ENCODE data around the gene CACNG6. TPM values are rescaled to one million over a fixed set of nuclear protein-coding genes. Genes with fewer than 3 reads are reported as not detected.

Gene CACNG6
- total and polyA plus RNA-seq, 2 of the 13 experiments (the other 11 are each of a cell fraction or from before 2014, with no cell fraction given) = not detected

- TF ChIP-seq HNF4G (IDR thresholded peaks at IDR 0.05; ENCODE audit: borderline replicate concordance, low read depth, low read length) = no peak
- TF ChIP-seq HNF4G (CRISPR knock-in tag; IDR thresholded peaks at IDR 0.05; ENCODE audit: borderline replicate concordance, low read depth) = no peak
- TF ChIP-seq NCOA1 (CRISPR knock-in tag; IDR thresholded peaks at IDR 0.05) = no peak
- no peak for TF ChIP-seq ATF6 (CRISPR knock-in tag; conservative IDR thresholded peaks at IDR 0.05)
- TF ChIP-seq KLF9 (CRISPR knock-in tag; IDR thresholded peaks at IDR 0.05; ENCODE audit: low read depth) = no peak
- no peak for TF ChIP-seq ZNF17 (CRISPR knock-in tag; IDR thresholded peaks at IDR 0.05)
- no peak for TF ChIP-seq ZNF816 (CRISPR knock-in tag; IDR thresholded peaks at IDR 0.05; ENCODE audit: borderline replicate concordance)
- no peak for TF ChIP-seq SIN3B (IDR thresholded peaks at IDR 0.05; ENCODE audit: low read length)
- no peak for TF ChIP-seq ZFY (CRISPR knock-in tag; IDR thresholded peaks at IDR 0.05)
- TF ChIP-seq ZSCAN31 (CRISPR knock-in tag; IDR thresholded peaks at IDR 0.05; ENCODE audit: low read depth) = no peak
- no peak for TF ChIP-seq ZNF460 (CRISPR knock-in tag; IDR thresholded peaks at IDR 0.05; ENCODE audit: borderline replicate concordance)
- TF ChIP-seq ZNF124 (CRISPR knock-in tag; IDR thresholded peaks at IDR 0.05) = no peak
- no peak for TF ChIP-seq IRF9 (CRISPR knock-in tag; IDR thresholded peaks at IDR 0.05; ENCODE audit: borderline replicate concordance)
- no peak for TF ChIP-seq HBP1 (CRISPR knock-in tag; IDR thresholded peaks at IDR 0.05; ENCODE audit: low read depth)
- no peak for TF ChIP-seq NCOA5 (CRISPR knock-in tag; IDR thresholded peaks at IDR 0.05)
- no peaks in the 10 kb centered on the region for H3K9me3 ChIP-seq (ENCODE audit: low read length)
- no peak for ATAC-seq
- no peaks in the 10 kb centered on the region for H3K79me2 ChIP-seq (ENCODE audit: insufficient read depth, low read length)
- H4K20me1 ChIP-seq (ENCODE audit: insufficient read depth, low read length) = 0 out of 2 replicates have a peak, but pooled peaks cover 2% of the 10 kb centered on the region
- no peak overlapping the region for H3K9ac ChIP-seq (ENCODE audit: insufficient read depth, low read depth, low read length)
- in situ Hi-C loops (cut with HindIII; ENCODE audit: extremely low pct_ligation_motif_present, low pct_unique_long_range_greater_than_20kb) (no loop called here), intact Hi-C loops (cut with micrococcal nuclease; ENCODE audit: unreplicated experiment) (no loop called here)
- no peaks in the 10 kb centered on the region for H3K36me3 ChIP-seq (replicated peaks in 1 of 2; ENCODE audit: control insufficient read depth in 1 of 2, insufficient read depth in 2 of 2, low read length in 2 of 2)
- no peaks in the 10 kb centered on the region for H3K4me1 ChIP-seq (ENCODE audit: insufficient read depth, low read length)
- POLR2A ChIA-PET = no interaction called here
- no TSS peak for BruUV-seq (replicated peaks)
- DNase-seq (ENCODE audit: low spot score) = no peak
- H3K4me2 ChIP-seq (ENCODE audit: low read depth, low read length) = no peak overlapping the region
- FAIRE-seq = no peak
- no peak overlapping the region for H2AFZ ChIP-seq (ENCODE audit: low read length)
- 21% methylated on average over 4 of the region's 4 CpGs for WGBS (ENCODE audit: low lambda C conversion rate)
- CTCF ChIA-PET (ENCODE audit: low intra/inter-chr PET ratio, low total read pairs) = no interaction called here
- H3K27ac ChIP-seq (ENCODE audit: extremely low read length, insufficient read depth, low read length) = no peak overlapping the region
- H3K27me3 ChIP-seq (ENCODE audit: control insufficient read depth in 1 of 2, insufficient read depth in 2 of 2, low read length in 2 of 2) = peaks cover 0 to 34% of the 10 kb centered on the region in 2 experiments; a peak in 2 of 5 replicates
- no peak overlapping the region for H3K4me3 ChIP-seq (replicated peaks in 1 of 3; ENCODE audit: insufficient read depth in 1 of 3, low read depth in 2 of 3, low read length in 3 of 3)
These were observed 47.0 kb upstream of the CACNG6 start for GRCh38 chr19:53944416-53944815.

Data from HepG2 (cell line).